Coronary artery (tissue), 2 donors: Measurements from ENCODE around the gene CD47.

ENCODE experiments used
- DNase-seq: peaks from one replicate; pipeline ENCODE4 v3.0.0-alpha.2; 2017; ENCODE audit warnings: low spot score
- H3K27ac ChIP-seq, 2 donors: fragments of 200-600 bp; sonication (generic); one replicate each; pipeline ENCODE4 v1.5.1; 2016 to 2019
- H3K4me3 ChIP-seq: fragments of 200-600 bp; sonication (generic); 2 replicates; pipeline ENCODE4 v1.5.1; 2016; ENCODE audit warnings: mild to moderate bottlenecking, moderate library complexity
- CTCF ChIP-seq: fragments of 200-600 bp; sonication (generic); IDR thresholded peaks from one replicate; pipeline ENCODE4 v1.5.1; 2019; ENCODE audit warnings: antibody characterized with exemption

CD47 gene

DNA sequence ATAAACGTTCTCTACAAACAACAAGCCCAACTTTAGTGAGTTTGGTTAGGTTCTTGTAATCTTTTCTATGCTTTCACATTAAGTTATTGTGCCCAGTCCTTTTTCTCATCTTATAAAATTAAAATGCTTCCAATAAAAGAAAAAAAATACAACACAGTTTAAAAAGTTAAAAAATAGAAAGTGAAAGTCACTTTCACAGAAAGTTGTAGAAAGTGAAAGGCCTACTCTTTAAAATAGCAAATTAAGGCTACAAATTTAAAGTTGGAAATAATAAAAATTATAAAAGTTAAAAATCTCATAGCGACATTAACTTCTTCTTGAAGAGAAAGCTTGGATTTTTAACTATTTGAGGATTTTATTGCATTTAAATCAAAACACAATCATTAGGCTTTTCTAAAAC, 35.9 kb downstream of the CD47 start:
- Histone ChIP-seq H3K4me3 (no peak overlapping the region), H3K27ac (no peak overlapping the region)
- no peak for DNase-seq
- no peak for TF ChIP-seq CTCF

DNA sequence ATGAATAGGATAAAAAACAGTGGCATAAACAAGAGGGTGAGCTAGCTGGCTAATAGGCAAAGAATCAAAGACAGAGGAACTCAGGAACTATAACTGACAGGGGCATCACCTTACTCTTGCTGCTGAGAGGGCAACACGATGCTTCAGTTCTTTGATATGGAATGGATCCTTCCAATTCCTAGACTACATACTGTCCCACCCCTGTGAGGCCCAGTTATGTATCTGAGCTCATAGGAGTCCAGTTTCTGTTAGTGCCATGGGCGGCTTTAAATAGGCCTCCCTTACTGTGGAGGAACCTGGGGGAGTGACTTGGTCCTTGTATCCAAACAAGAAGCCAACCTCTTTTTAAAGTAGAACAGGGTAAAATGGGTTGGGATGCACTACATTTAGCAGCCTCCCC, 37.3 kb downstream of the CD47 start:
- no peak for TF ChIP-seq CTCF
- H3K4me3 ChIP-seq = no peak overlapping the region
- H3K27ac ChIP-seq = no peak overlapping the region
- no peak for DNase-seq

- Histone ChIP-seq H3K27ac (no peak overlapping the region), H3K4me3 (no peak overlapping the region)
- DNase-seq = no peak
- TF ChIP-seq CTCF = no peak
These were observed 37.8 kb downstream of the CD47 start for GRCh38 chr3:108053067-108053466.

- Histone ChIP-seq H3K27ac (no peak overlapping the region), H3K4me3 (no peak overlapping the region)
- DNase-seq = no peak
- no peak for TF ChIP-seq CTCF
These were observed 39.8 kb downstream of the CD47 start for GRCh38 chr3:108051005-108051404.

GRCh38 chr3:108047987-108048386, 42.8 kb downstream of the CD47 start:
- Histone ChIP-seq H3K4me3 (no peak overlapping the region), H3K27ac (no peak overlapping the region)
- no peak for TF ChIP-seq CTCF
- DNase-seq = no peak

- Histone ChIP-seq H3K4me3 (no peak overlapping the region), H3K27ac (no peak overlapping the region)
- no peak for TF ChIP-seq CTCF
- DNase-seq = no peak
These were observed 44.6 kb downstream of the CD47 start for GRCh38 chr3:108046247-108046646.

GRCh38 chr3:108044699-108045098, 46.1 kb downstream of the CD47 start:
- no peak overlapping the region for H3K27ac ChIP-seq
- no peak for TF ChIP-seq CTCF
- H3K4me3 ChIP-seq = no peak overlapping the region
- DNase-seq = no peak
